Heart left ventricle (tissue), 16 donors: Measurements from ENCODE around the gene KLHL36. TPM values are rescaled to one million over a fixed set of nuclear protein-coding genes. Genes with fewer than 3 reads are reported as not detected.

ENCODE experiments used
- ATAC-seq, 4 donors: fragments of 200-7000 bp; cut with Tn5 transposase; one replicate each; pipeline ENCODE4 v1.9.1; 2020 to 2022; ENCODE audit warnings: moderate library complexity in 4 of 4, mild to moderate bottlenecking in 3 of 4, moderate number of reproducible peaks in 1 of 4
- DNase-seq, 5 donors: peaks; one replicate each; pipeline ENCODE4 v3.0.0-alpha.2; 2020
- H3K27ac ChIP-seq, 12 donors: fragments of 200-600 bp; sonication (generic) in 4 of 12; one replicate each; pipeline versions ENCODE4 v1.5.0 to v1.8.0; 2016 to 2022; ENCODE audit warnings: mild to moderate bottlenecking in 2 of 12
- H3K27me3 ChIP-seq, 9 donors: fragments of 200-600 bp; sonication (generic) in 2 of 9; one replicate each; pipeline versions ENCODE4 v1.5.1 to v1.8.0; 2016 to 2022; ENCODE audit warnings: mild to moderate bottlenecking in 3 of 9
- H3K36me3 ChIP-seq, 9 donors: fragments of 200-600 bp; sonication (generic) in 2 of 9; one replicate each; pipeline versions ENCODE4 v1.5.0 to v1.8.0; 2018 to 2022; ENCODE audit warnings: mild to moderate bottlenecking in 2 of 9
- H3K4me1 ChIP-seq, 12 donors: fragments of 200-600 bp; sonication (generic) in 4 of 12; one replicate each; pipeline versions ENCODE4 v1.5.0 to v1.8.0; 2016 to 2022; ENCODE audit warnings: mild to moderate bottlenecking in 3 of 12
- H3K4me3 ChIP-seq, 12 donors: fragments of 200-600 bp; sonication (generic) in 4 of 12; one replicate each; pipeline versions ENCODE4 v1.5.0 to v1.8.0; 2017 to 2022; ENCODE audit warnings: mild to moderate bottlenecking in 9 of 12, moderate library complexity in 4 of 12
- H3K9me3 ChIP-seq, 12 donors: fragments of 200-600 bp; sonication (generic) in 4 of 12; one replicate each; pipeline versions ENCODE4 v1.5.0 to v1.8.0; 2016 to 2022; ENCODE audit warnings: mild to moderate bottlenecking in 1 of 12
- CTCF ChIP-seq, 12 donors: fragments of 200-600 bp; sonication (generic) in 4 of 12; IDR thresholded peaks; one replicate each; pipeline versions ENCODE4 v1.5.0 to v1.8.0; 2018 to 2022; ENCODE audit warnings: antibody characterized with exemption in 12 of 12, mild to moderate bottlenecking in 5 of 12
- POLR2A ChIP-seq, 2 donors: fragments of 450-650 bp; IDR thresholded peaks; one replicate each; pipeline ENCODE4 v1.6.1; 2017; ENCODE audit warnings: antibody characterized with exemption in 2 of 2, mild to moderate bottlenecking in 2 of 2, moderate library complexity in 2 of 2
- WGBS, 4 donors: extraction: QIAGEN DNeasy Blood & Tissue Kit in 2 of 4; methylation state at CpG; one replicate each; pipeline versions ENCODE4 v1.1.5 to v1.1.7; 2013 to 2018; 5-methylcytosine and 5-hydroxymethylcytosine counted together
- intact Hi-C, 10 donors: fragments of 100-400 bp; cut with DNase I; formaldehyde crosslinking; loops; one replicate each; pipeline versions ENCODE4 v1.11.1 to v1.14.2; 2022
- polyA plus RNA-seq, 2 donors: library from polyadenylated mRNA; stranded (reverse); fragments of 200-250 nt; gene quantifications; one replicate each; pipeline ENCODE4 v1.2.3, GENCODE V29; 2013
- total RNA-seq, 9 donors: library from RNA; depleted of rRNA in 2 of 9; stranded (reverse); fragments of >200 nt in 2 of 9; fragmentation: NEBNext Ultra II Directional in 3 of 9; extraction: Animal tissue kit (Norgen Biotek cat#: 25700) in 3 of 9; gene quantifications; one replicate each; pipeline versions ENCODE4 v1.1.0 to v1.2.4, GENCODE V29; 2016 to 2023
- donor health status: ischemic (EF 13 %, LVEDD 7.1; RV severe dilation, severe dysfunction).
- donor health status: healthy with polysubstance abuse.
- donor health status: DM: no; HTN: yes; CAD: no.
- donor health status: DM: no; HTN: no; CAD: no.
- donor health status: ischemic (EF 25% LVEDD 6.9; RV normal size, moderate dysfunction).
- donor health status: ischemic (EF 25% LVEDD 5.7; RV mildly dilated, moderate dysfunction).
- donor health status: healthy.
- donor health status: DM: yes; HTN: yes; CAD: no.
- donor health status: ischemic (EF 35%, LVEDD 5.7; RV mildly dilated, moderate dysfunction).
- donor health status: nonischemic (EF 11% LVEDD 7.7; RV severe dilation, severe dysfunction).
- donor health status: DM: yes; HTN: yes; CAD: no.
- donor health status: PGD.
- donor health status: ischemic (EF 29% LVEDD 5.4; RV normal size, mild dysfunction).
- donor health status: nonischemic (EF 23%, LVEDD 6.1; RV moderate dilation, normal function).

Gene KLHL36
- total and polyA plus RNA-seq, 11 donors, result 19.2 to 93.0 (median 58.0) TPM

- TF ChIP-seq CTCF (IDR thresholded peaks at IDR 0.05) (no peak), POLR2A (IDR thresholded peaks at IDR 0.05) (no peak)
- Histone ChIP-seq H3K27me3 (no peaks in the 10 kb centered on the region), H3K36me3 (peaks cover 7 to 99% (median 94%) of the 10 kb centered on the region in 9 donors), H3K9me3 (no peaks in the 10 kb centered on the region), H3K4me1 (peaks cover 0 to 6% (median 0%) of the 10 kb centered on the region in 12 donors), H3K4me3 (no peak overlapping the region), H3K27ac (no peak overlapping the region)
- intact Hi-C loops, result no loop called here
- no peak for ATAC-seq
- no peak for DNase-seq
- 96 to 97% (median 96%) methylated on average over 22 of the region's 22 CpGs for WGBS, 4 donors
Observed at GRCh38 chr16:84656649-84657048, 8.3 kb downstream of the KLHL36 start.

GRCh38 chr16:84657229-84657837, 9.0 kb downstream of the KLHL36 start:
- Histone ChIP-seq H3K9me3 (no peaks in the 10 kb centered on the region), H3K4me3 (no peak overlapping the region), H3K27me3 (no peaks in the 10 kb centered on the region), H3K36me3 (peaks cover 7 to 99% (median 94%) of the 10 kb centered on the region in 9 donors), H3K27ac (no peak overlapping the region), H3K4me1 (peaks cover 0 to 6% (median 0%) of the 10 kb centered on the region in 12 donors)
- ATAC-seq, result no peak
- intact Hi-C loops, result no loop called here
- no peak for DNase-seq
- WGBS, 4 donors, result 96 to 98% (median 98%) methylated on average over 41 to 50 of the region's 50 CpGs
- TF ChIP-seq CTCF (IDR thresholded peaks at IDR 0.05) (no peak), POLR2A (IDR thresholded peaks at IDR 0.05) (no peak)

- TF ChIP-seq CTCF (IDR thresholded peaks at IDR 0.05) (no peak), POLR2A (IDR thresholded peaks at IDR 0.05) (no peak)
- DNase-seq (no peak), ATAC-seq (no peak)
- H3K36me3 ChIP-seq, result peaks cover 7 to 99% (median 94%) of the 10 kb centered on the region in 9 donors
- intact Hi-C loops, result no loop called here
- peaks cover 0 to 4% (median 0%) of the 10 kb centered on the region in 12 donors for H3K4me1 ChIP-seq
- no peak overlapping the region for H3K27ac ChIP-seq
- WGBS, 4 donors, result 82 to 88% (median 84%) methylated on average over 11 of the region's 11 CpGs
- no peaks in the 10 kb centered on the region for H3K9me3 ChIP-seq
- H3K27me3 ChIP-seq, result no peaks in the 10 kb centered on the region
- no peak overlapping the region for H3K4me3 ChIP-seq
Observed at GRCh38 chr16:84658690-84659089, 10.4 kb downstream of the KLHL36 start.

- Histone ChIP-seq H3K4me1 (peaks cover 0 to 4% (median 0%) of the 10 kb centered on the region in 12 donors), H3K4me3 (no peak overlapping the region), H3K9me3 (no peaks in the 10 kb centered on the region), H3K36me3 (peaks cover 7 to 100% (median 94%) of the 10 kb centered on the region in 9 donors), H3K27me3 (no peaks in the 10 kb centered on the region), H3K27ac (no peak overlapping the region)
- intact Hi-C loops, result no loop called here
- no peak for DNase-seq
- no peak for ATAC-seq
- WGBS, 4 donors, result 93 to 97% (median 95%) methylated on average over 17 to 27 of the region's 27 CpGs
- TF ChIP-seq CTCF (IDR thresholded peaks at IDR 0.05) (no peak), POLR2A (IDR thresholded peaks at IDR 0.05) (no peak)
Observed at GRCh38 chr16:84659656-84660300, 11.5 kb downstream of the KLHL36 start.
